A673 (cell line): Measurements from ENCODE around the gene AOC2. TPM values are rescaled to one million over a fixed set of nuclear protein-coding genes. Genes with fewer than 3 reads are reported as not detected.
"Not testable (repeated sequence)": the region's sequence is repeated elsewhere in the genome, so short reads cannot be mapped to it uniquely, and the experiment has no call there.

Experiments used
- BruUV-seq: library from RNA; stranded (reverse); fragments of 400-500 nt; replicated peaks from 2 replicates; lab custom pipeline; 2021; lab: Mats Ljungman, UMichigan
- CTCF ChIA-PET: fragments of 300-600 bp; sonication (Branson Sonifier 250); formaldehyde crosslinking; loops from one replicate; lab custom pipeline; 2022; ENCODE audit warnings: antibody characterized with exemption; lab: Charles Lee
- POLR2A ChIA-PET: fragments of 300-600 bp; sonication (Branson Sonifier 250); formaldehyde crosslinking; loops from one replicate; lab custom pipeline; 2022; ENCODE audit warnings: antibody characterized with exemption; ENCODE audit not compliant: low non-redundant PET; lab: Charles Lee
- DNase-seq: peaks from one replicate; pipeline ENCODE4 v3.0.0-alpha.2; 2015; ENCODE audit warnings: low spot score
- H3K27ac ChIP-seq: fragments of 200-600 bp; sonication (generic); 2 replicates; pipeline ENCODE4 v1.5.1; 2016; ENCODE audit warnings: mixed run types, low read depth, mild to moderate bottlenecking, mixed read lengths, antibody characterized with exemption, low read length; ENCODE audit not compliant: poor library complexity, severe bottlenecking
- H3K27me3 ChIP-seq: fragments of 200-600 bp; sonication (generic); replicated peaks from 2 replicates; pipeline ENCODE4 v1.6.1; 2017; ENCODE audit warnings: mixed run types, low read depth, mild to moderate bottlenecking, mixed read lengths, antibody characterized with exemption, low read length; ENCODE audit not compliant: insufficient read depth, poor library complexity
- H3K36me3 ChIP-seq: fragments of 200-600 bp; sonication (generic); 2 replicates; pipeline ENCODE4 v1.6.1; 2016; ENCODE audit warnings: mixed run types, mild to moderate bottlenecking, mixed read lengths, antibody characterized with exemption, low read length; ENCODE audit not compliant: insufficient read depth, poor library complexity, severe bottlenecking
- H3K4me1 ChIP-seq: fragments of 200-600 bp; sonication (generic); 2 replicates; pipeline ENCODE4 v1.6.1; 2017; ENCODE audit warnings: mixed run types, mild to moderate bottlenecking, mixed read lengths, antibody characterized with exemption, low read length; ENCODE audit not compliant: insufficient read depth, poor library complexity, severe bottlenecking
- H3K4me3 ChIP-seq: fragments of 200-600 bp; sonication (generic); 2 replicates; pipeline ENCODE4 v1.5.1; 2016; ENCODE audit warnings: low read depth, mixed run types, mild to moderate bottlenecking, mixed read lengths, low read length; ENCODE audit not compliant: poor library complexity, severe bottlenecking
- H3K9me3 ChIP-seq: fragments of 200-600 bp; sonication (generic); 2 replicates; pipeline ENCODE4 v1.6.1; 2016; ENCODE audit warnings: mixed run types, low read depth, mild to moderate bottlenecking, mixed read lengths, antibody characterized with exemption, low read length; ENCODE audit not compliant: poor library complexity, severe bottlenecking
- CTCF ChIP-seq: fragments of 300-800, 200-600 bp; sonication (generic); conservative IDR thresholded peaks from 2 replicates; pipeline ENCODE4 v1.5.1; 2017; ENCODE audit warnings: low read depth, mild to moderate bottlenecking, antibody characterized with exemption, low read length, moderate library complexity, mixed read lengths
- EZH2 ChIP-seq: fragments of 200-600 bp; sonication (generic); IDR thresholded peaks from 2 replicates; pipeline ENCODE4 v1.6.1; 2017; ENCODE audit warnings: borderline replicate concordance, low read depth, mild to moderate bottlenecking, mixed read lengths, antibody characterized with exemption, low read length; ENCODE audit not compliant: poor library complexity, severe bottlenecking
- intact Hi-C: fragments of 100-400 bp; cut with micrococcal nuclease; formaldehyde crosslinking; loops from one replicate; pipeline ENCODE4 v1.10.0; 2022; ENCODE audit not compliant: unreplicated experiment
- total RNA-seq: library from RNA; stranded (reverse); gene quantifications from 2 replicates; pipeline ENCODE4 v1.2.3, GENCODE V29; 2021

AOC2 gene
- total RNA-seq, 1 experiment from 2014 or later: 1.2 TPM

- ChIA-PET CTCF (no interaction called here), POLR2A (no interaction called here)
- no peaks in the 10 kb centered on the region for H3K4me1 ChIP-seq
- H3K9me3 ChIP-seq: no peaks in the 10 kb centered on the region
- H3K36me3 ChIP-seq: no peaks in the 10 kb centered on the region
- BruUV-seq: no TSS peak
- no peak overlapping the region for H3K27ac ChIP-seq
- H3K27me3 ChIP-seq: no peaks in the 10 kb centered on the region
- no peak for DNase-seq
- TF ChIP-seq CTCF (no peak), EZH2 (no peak)
- intact Hi-C loops: no loop called here
- H3K4me3 ChIP-seq: no peak overlapping the region
These were observed 9.8 kb downstream of the AOC2 start for GRCh38 chr17:42853968-42854790.

- ChIA-PET POLR2A (no interaction called here), CTCF (no interaction called here)
- DNase-seq: no peak
- BruUV-seq: no TSS peak
- H3K9me3 ChIP-seq: no peaks in the 10 kb centered on the region
- no peaks in the 10 kb centered on the region for H3K36me3 ChIP-seq
- H3K27me3 ChIP-seq: no peaks in the 10 kb centered on the region
- no peaks in the 10 kb centered on the region for H3K4me1 ChIP-seq
- intact Hi-C loops: no loop called here
- no peak overlapping the region for H3K27ac ChIP-seq
- TF ChIP-seq EZH2: no peak
- TF ChIP-seq CTCF: no peak
- H3K4me3 ChIP-seq: no peak overlapping the region
These were observed 10.7 kb downstream of the AOC2 start for GRCh38 chr17:42855048-42855596.

GRCh38 chr17:42856093-42856492 is 11.7 kb downstream of the AOC2 start:
- BruUV-seq, H3K9me3 ChIP-seq, H3K4me3 ChIP-seq, H3K27me3 ChIP-seq, DNase-seq, H3K4me1 ChIP-seq, H3K36me3 ChIP-seq, CTCF ChIA-PET, intact Hi-C loops, H3K27ac ChIP-seq, POLR2A ChIA-PET: not testable (repeated sequence)

DNA sequence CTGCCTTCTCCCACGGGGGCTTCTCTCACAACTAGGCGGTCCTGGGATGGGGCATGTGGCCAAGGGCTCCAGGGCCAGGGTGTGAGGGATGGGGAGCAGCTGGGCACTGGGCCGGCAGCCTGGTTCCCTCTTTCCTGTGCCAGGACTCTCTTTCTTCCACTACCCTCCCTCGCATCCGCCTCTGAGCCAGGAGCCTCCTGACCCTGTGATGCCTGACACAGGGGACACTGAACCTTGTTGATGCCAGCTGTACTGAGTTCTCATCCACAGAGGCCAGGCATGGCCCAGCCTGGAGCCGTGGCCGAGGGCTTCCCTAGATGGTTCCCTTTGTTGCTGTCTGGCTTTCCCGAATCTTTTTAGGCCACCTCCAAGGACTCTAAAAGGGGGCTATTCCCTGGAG is 12.1 kb downstream of the AOC2 start:
- CTCF ChIA-PET: not testable (repeated sequence)

More for the DNA sequence above, 12.1 kb downstream of the AOC2 start:
- H3K4me3 ChIP-seq, POLR2A ChIA-PET, intact Hi-C loops, H3K4me1 ChIP-seq, BruUV-seq, H3K9me3 ChIP-seq, DNase-seq, H3K27me3 ChIP-seq, H3K27ac ChIP-seq, H3K36me3 ChIP-seq: not testable (repeated sequence)
